Stimulated activated naive CD4-positive, alpha-beta T cell (primary cell): ENCODE data around the gene MARCHF10.
"Not testable (repeated sequence)": the region's sequence is repeated elsewhere in the genome, so short reads cannot be mapped to it uniquely, and the experiment has no call there.

Experiments
- DNase-seq, 6 experiments: peaks; one replicate each; lab custom pipeline; 2025; lab: John Stamatoyannopoulos, UW

Gene MARCHF10

GRCh38 chr17:62698459-62698858, 109.7 kb downstream of the MARCHF10 start:
- not testable (repeated sequence) for DNase-seq

- no peak for DNase-seq
These were observed 111.2 kb downstream of the MARCHF10 start for GRCh38 chr17:62696726-62697490.

GRCh38 chr17:62696256-62696655, 111.9 kb downstream of the MARCHF10 start:
- DNase-seq = no peak

- DNase-seq = not testable (repeated sequence)
These were observed 112.9 kb downstream of the MARCHF10 start for GRCh38 chr17:62695093-62695738.

- DNase-seq = no peak
These were observed 114.3 kb downstream of the MARCHF10 start for GRCh38 chr17:62693616-62694409.

GRCh38 chr17:62692721-62693431, 115.2 kb downstream of the MARCHF10 start:
- DNase-seq = no peak

GRCh38 chr17:62692159-62692651, 115.9 kb downstream of the MARCHF10 start:
- no peak for DNase-seq

- DNase-seq = not testable (repeated sequence)
These were observed 116.6 kb downstream of the MARCHF10 start for GRCh38 chr17:62691589-62691915.

GRCh38 chr17:62690168-62690897, 117.8 kb downstream of the MARCHF10 start:
- DNase-seq = no peak

GRCh38 chr17:62689441-62690167, 118.5 kb downstream of the MARCHF10 start:
- no peak for DNase-seq

- DNase-seq = no peak
These were observed 119.5 kb downstream of the MARCHF10 start for GRCh38 chr17:62688398-62689160.

- no peak for DNase-seq
These were observed 120.1 kb downstream of the MARCHF10 start for GRCh38 chr17:62687997-62688396.

GRCh38 chr17:62684179-62684578, 123.9 kb downstream of the MARCHF10 start:
- no peak for DNase-seq

GRCh38 chr17:62681939-62682381, 126.2 kb downstream of the MARCHF10 start:
- DNase-seq = no peak

GRCh38 chr17:62681061-62681938, 126.8 kb downstream of the MARCHF10 start:
- DNase-seq = no peak

GRCh38 chr17:62680541-62681052, 127.5 kb downstream of the MARCHF10 start:
- DNase-seq = no peak

- DNase-seq = no peak
These were observed 128.2 kb downstream of the MARCHF10 start for GRCh38 chr17:62679866-62680377.

GRCh38 chr17:62678214-62678919, 129.7 kb downstream of the MARCHF10 start:
- no peak for DNase-seq
